Measurements from ENCODE around the gene NUFIP2. TPM values are rescaled to one million over a fixed set of nuclear protein-coding genes. Genes with fewer than 3 reads are reported as not detected.
"Not testable (repeated sequence)": the region's sequence is repeated elsewhere in the genome, so short reads cannot be mapped to it uniquely, and the experiment has no call there.

The NUFIP2 gene
- total RNA-seq, 2 experiments from 2014 or later = 66.9 to 85.4 TPM

GRCh38 chr17:29243792-29244191 is 50.2 kb downstream of the NUFIP2 start:
- DNase-seq = no peak
- Mint-ChIP-seq H3K4me1 (peaks cover 11% of the 10 kb centered on the region), H3K9me3 (no peaks in the 10 kb centered on the region), H3K27ac (no peak overlapping the region), H3K4me3 (no peak overlapping the region), H3K36me3 (ENCODE audit: low read depth) (no peaks in the 10 kb centered on the region), H3K27me3 (no peaks in the 10 kb centered on the region)
- CTCF ChIA-PET = interaction anchor here (0.6 to 2.4 kb wide), 3 partner anchors 11 to 128 kb away, joined by 3 to 5 read pairs (median 5); no protein-coding TSS in a partner anchor
- POLR2A ChIA-PET = no interaction called here

GRCh38 chr17:29242790-29243189 is 51.2 kb downstream of the NUFIP2 start:
- no peak overlapping the region for H3K4me3 Mint-ChIP-seq
- ChIA-PET CTCF (interaction anchor here (0.5 to 2.4 kb wide), 2 partner anchors 10 to 1099 kb away, joined by 5 read pairs; no protein-coding TSS in a partner anchor), POLR2A (no interaction called here)
- no peak overlapping the region for H3K27ac Mint-ChIP-seq
- peaks cover 11% of the 10 kb centered on the region for H3K4me1 Mint-ChIP-seq
- DNase-seq = no peak
- no peaks in the 10 kb centered on the region for H3K9me3 Mint-ChIP-seq
- H3K36me3 Mint-ChIP-seq (ENCODE audit: low read depth) = no peaks in the 10 kb centered on the region
- H3K27me3 Mint-ChIP-seq = no peaks in the 10 kb centered on the region

- ChIA-PET CTCF (interaction anchor here (0.5 to 2.4 kb wide), 3 partner anchors 9 to 1100 kb away, joined by 5 to 6 read pairs (median 5); no protein-coding TSS in a partner anchor), POLR2A (interaction anchor here (0.6 kb wide), 1 partner anchor 97 kb away, joined by 4 read pairs; no protein-coding TSS in a partner anchor)
- Mint-ChIP-seq H3K4me3 (no peak overlapping the region), H3K4me1 (peaks cover 11% of the 10 kb centered on the region), H3K9me3 (no peaks in the 10 kb centered on the region), H3K27me3 (no peaks in the 10 kb centered on the region), H3K36me3 (ENCODE audit: low read depth) (no peaks in the 10 kb centered on the region), H3K27ac (no peak overlapping the region)
- DNase-seq = no peak
These were observed 51.9 kb downstream of the NUFIP2 start for GRCh38 chr17:29242051-29242450.

GRCh38 chr17:29240968-29241963 is 52.7 kb downstream of the NUFIP2 start:
- no peak overlapping the region for H3K4me3 Mint-ChIP-seq
- POLR2A ChIA-PET = interaction anchor here (0.6 kb wide), 2 partner anchors 96 to 939 kb away, joined by 4 to 6 read pairs; no protein-coding TSS in a partner anchor
- H3K27ac Mint-ChIP-seq = no peak overlapping the region
- peaks cover 11% of the 10 kb centered on the region for H3K4me1 Mint-ChIP-seq
- H3K36me3 Mint-ChIP-seq (ENCODE audit: low read depth) = no peaks in the 10 kb centered on the region
- no peaks in the 10 kb centered on the region for H3K9me3 Mint-ChIP-seq
- no peak for DNase-seq
- no peaks in the 10 kb centered on the region for H3K27me3 Mint-ChIP-seq
- CTCF ChIA-PET = interaction anchor here (0.8 to 2.4 kb wide), 5 partner anchors 8 to 117 kb away, joined by 3 to 6 read pairs (median 3); no protein-coding TSS in a partner anchor

- H3K27ac Mint-ChIP-seq = no peak overlapping the region
- no peaks in the 10 kb centered on the region for H3K36me3 Mint-ChIP-seq (ENCODE audit: low read depth)
- H3K27me3 Mint-ChIP-seq = no peaks in the 10 kb centered on the region
- DNase-seq = no peak
- POLR2A ChIA-PET = interaction anchor here (0.6 kb wide), 1 partner anchor 938 kb away, joined by 6 read pairs; no protein-coding TSS in a partner anchor
- CTCF ChIA-PET = interaction anchor here (0.8 to 1.9 kb wide), 5 partner anchors 11 to 163 kb away, joined by 3 to 6 read pairs (median 3); no protein-coding TSS in a partner anchor
- no peaks in the 10 kb centered on the region for H3K9me3 Mint-ChIP-seq
- H3K4me3 Mint-ChIP-seq = no peak overlapping the region
- peaks cover 11% of the 10 kb centered on the region for H3K4me1 Mint-ChIP-seq
These were observed 53.5 kb downstream of the NUFIP2 start for GRCh38 chr17:29240477-29240876.

- no peak overlapping the region for H3K4me3 Mint-ChIP-seq
- CTCF ChIA-PET = interaction anchor here (0.6 to 0.9 kb wide), 2 partner anchors 19 to 413 kb away, joined by 4 read pairs; no protein-coding TSS in a partner anchor
- DNase-seq = no peak
- H3K36me3 Mint-ChIP-seq (ENCODE audit: low read depth) = no peaks in the 10 kb centered on the region
- H3K4me1 Mint-ChIP-seq = peaks cover 11% of the 10 kb centered on the region
- no peaks in the 10 kb centered on the region for H3K27me3 Mint-ChIP-seq
- POLR2A ChIA-PET = no interaction called here
- H3K27ac Mint-ChIP-seq = no peak overlapping the region
- no peaks in the 10 kb centered on the region for H3K9me3 Mint-ChIP-seq
These were observed 55.7 kb downstream of the NUFIP2 start for GRCh38 chr17:29238133-29238850.

GRCh38 chr17:29237476-29238132 is 56.3 kb downstream of the NUFIP2 start:
- Mint-ChIP-seq H3K36me3 (ENCODE audit: low read depth) (no peaks in the 10 kb centered on the region), H3K4me1 (peaks cover 11% of the 10 kb centered on the region), H3K27me3 (no peaks in the 10 kb centered on the region), H3K9me3 (no peaks in the 10 kb centered on the region), H3K27ac (no peak overlapping the region), H3K4me3 (no peak overlapping the region)
- POLR2A ChIA-PET = no interaction called here
- DNase-seq = no peak
- CTCF ChIA-PET = interaction anchor here (0.6 to 1.1 kb wide), 4 partner anchors 18 to 412 kb away, joined by 4 read pairs; no protein-coding TSS in a partner anchor

GRCh38 chr17:29235904-29236303 is 58.0 kb downstream of the NUFIP2 start:
- Mint-ChIP-seq H3K9me3 (no peaks in the 10 kb centered on the region), H3K36me3 (ENCODE audit: low read depth) (no peaks in the 10 kb centered on the region), H3K4me1 (peaks cover 7% of the 10 kb centered on the region), H3K27ac (no peak overlapping the region), H3K4me3 (no peak overlapping the region), H3K27me3 (no peaks in the 10 kb centered on the region)
- DNase-seq = no peak
- ChIA-PET POLR2A (no interaction called here), CTCF (no interaction called here)

GRCh38 chr17:29234972-29235371 is 59.0 kb downstream of the NUFIP2 start:
- DNase-seq; CTCF ChIA-PET; H3K4me1 Mint-ChIP-seq; POLR2A ChIA-PET; H3K27ac Mint-ChIP-seq; H3K4me3 Mint-ChIP-seq; H3K27me3 Mint-ChIP-seq; H3K36me3 Mint-ChIP-seq (ENCODE audit: low read depth); H3K9me3 Mint-ChIP-seq: not testable (repeated sequence)

GRCh38 chr17:29233301-29233700 is 60.6 kb downstream of the NUFIP2 start:
- H3K27ac Mint-ChIP-seq = no peak overlapping the region
- CTCF ChIA-PET = interaction anchor here (0.7 to 1.4 kb wide), 6 partner anchors 8 to 136 kb away, joined by 3 to 5 read pairs (median 3); no protein-coding TSS in a partner anchor
- H3K36me3 Mint-ChIP-seq (ENCODE audit: low read depth) = no peaks in the 10 kb centered on the region
- no peaks in the 10 kb centered on the region for H3K9me3 Mint-ChIP-seq
- peaks cover 2% of the 10 kb centered on the region for H3K27me3 Mint-ChIP-seq
- DNase-seq = no peak
- H3K4me1 Mint-ChIP-seq = no peaks in the 10 kb centered on the region
- H3K4me3 Mint-ChIP-seq = no peak overlapping the region
- POLR2A ChIA-PET = interaction anchor here (0.7 kb wide), 1 partner anchor 52 kb away, joined by 4 read pairs; no protein-coding TSS in a partner anchor

GRCh38 chr17:29225396-29225795 is 68.6 kb downstream of the NUFIP2 start:
- Mint-ChIP-seq H3K27ac (no peak overlapping the region), H3K4me3 (no peak overlapping the region), H3K4me1 (no peaks in the 10 kb centered on the region), H3K27me3 (peaks cover 2% of the 10 kb centered on the region), H3K9me3 (no peaks in the 10 kb centered on the region), H3K36me3 (ENCODE audit: low read depth) (no peaks in the 10 kb centered on the region)
- DNase-seq = no peak
- ChIA-PET POLR2A (no interaction called here), CTCF (interaction anchor here (1.0 to 1.1 kb wide), 2 partner anchors 8 to 80 kb away, joined by 3 read pairs; no protein-coding TSS in a partner anchor)

GRCh38 chr17:29221338-29221737 is 72.6 kb downstream of the NUFIP2 start:
- CTCF ChIA-PET = interaction anchor here (0.8 kb wide), 1 partner anchor 97 kb away, joined by 3 read pairs; no protein-coding TSS in a partner anchor
- H3K9me3 Mint-ChIP-seq; H3K27me3 Mint-ChIP-seq; H3K4me3 Mint-ChIP-seq; H3K27ac Mint-ChIP-seq; H3K4me1 Mint-ChIP-seq; DNase-seq; POLR2A ChIA-PET; H3K36me3 Mint-ChIP-seq (ENCODE audit: low read depth): not testable (repeated sequence)

All from activated CD4-positive, alpha-beta T cell treated with anti-CD3 and anti-CD28 coated beads, Interleukin-2, amount 10 ng/mL, durations not matched to agents 7 days and 5 days (primary cell).